K562 (cell line): ENCODE data around the gene KMT2C. TPM values are rescaled to one million over a fixed set of nuclear protein-coding genes. Genes with fewer than 3 reads are reported as not detected.

Experiments used
- CAMTA2 ChIP-seq: fragments of 250-450 bp; sonication (Bioruptor Pico); conservative IDR thresholded peaks from 2 replicates; pipeline ENCODE4 v1.5.1; 2022
- CHD2 ChIP-seq: IDR thresholded peaks from 2 replicates; pipeline ENCODE4 v1.6.1; 2011; ENCODE audit warnings: low read depth, low read length
- CREBBP ChIP-seq: IDR thresholded peaks from one replicate; pipeline ENCODE4 v1.6.1; 2012; ENCODE audit warnings: low read depth, mild to moderate bottlenecking, control low read depth, inconsistent platforms, low read length
- HNRNPLL ChIP-seq: fragments of 200-400 bp; formaldehyde crosslinking; IDR thresholded peaks from 2 replicates; pipeline ENCODE4 v1.6.1; 2017; ENCODE audit warnings: low read length, low read depth, mild to moderate bottlenecking; ENCODE audit not compliant: poor library complexity, severe bottlenecking
- HOMEZ ChIP-seq: fragments of 250-450 bp; sonication (Bioruptor Pico); IDR thresholded peaks from 2 replicates; pipeline ENCODE4 v1.4.0; 2020; ENCODE audit warnings: mild to moderate bottlenecking, moderate library complexity
- KLF10 ChIP-seq: fragments of 250-450 bp; sonication (Bioruptor Pico); IDR thresholded peaks from 2 replicates; pipeline ENCODE4 v1.6.1; 2021; ENCODE audit warnings: matching md5 sums
- MBD2 ChIP-seq: sonication (generic); IDR thresholded peaks from 2 replicates; pipeline ENCODE4 v1.6.1; 2016; ENCODE audit warnings: low read depth, borderline replicate concordance
- MEF2D ChIP-seq: conservative IDR thresholded peaks from 2 replicates; pipeline ENCODE4 v1.6.1; 2016; ENCODE audit warnings: low read depth, missing genetic modification characterization, missing compliant biosample characterization
- POLR3A ChIP-seq: IDR thresholded peaks from 2 replicates; pipeline ENCODE4 v1.6.1; 2011; ENCODE audit warnings: borderline replicate concordance, mild to moderate bottlenecking, moderate library complexity; ENCODE audit not compliant: insufficient read length, insufficient read depth; ENCODE audit errors: extremely low read depth
- PRMT5 ChIP-seq: sonication (generic); formaldehyde crosslinking; IDR thresholded peaks from 2 replicates; pipeline ENCODE4 v1.5.0; 2020; ENCODE audit warnings: missing genetic modification reagents
- RAD21 ChIP-seq, 2 experiments: fragments of 250-450 bp in 1 of 2; fragments of 450-650 bp in 1 of 2; sonication (Bioruptor Pico) in 1 of 2; formaldehyde crosslinking in 1 of 2; IDR thresholded peaks in 1 of 2; conservative IDR thresholded peaks in 1 of 2; 2 replicates each; pipeline versions ENCODE4 v1.4.0 to v1.8.0; 2020 to 2022; ENCODE audit warnings: mild to moderate bottlenecking in 2 of 2, moderate library complexity in 1 of 2
- SRSF3 ChIP-seq: fragments of 200-400 bp; formaldehyde crosslinking; IDR thresholded peaks from 2 replicates; pipeline ENCODE4 v1.6.1; 2016; ENCODE audit warnings: mild to moderate bottlenecking, low read length, moderate library complexity; ENCODE audit not compliant: insufficient read depth
- STAT5A ChIP-seq: IDR thresholded peaks from 2 replicates; pipeline ENCODE4 v1.6.1; 2012; ENCODE audit warnings: low read length, inconsistent platforms, borderline replicate concordance
- TBL1XR1 ChIP-seq, 2 experiments: IDR thresholded peaks; 2 replicates each; pipeline ENCODE4 v1.6.1; 2012; ENCODE audit warnings: improper control_type of control experiment in 2 of 2, low read length in 2 of 2, mild to moderate bottlenecking in 1 of 2
- UBTF ChIP-seq, 2 experiments: IDR thresholded peaks; 2 replicates each; pipeline ENCODE4 v1.6.1; 2012; ENCODE audit warnings: improper control_type of control experiment in 2 of 2, low read depth in 2 of 2, low read length in 2 of 2, borderline replicate concordance in 1 of 2
- ZBTB2 ChIP-seq: fragments of 450-650 bp; IDR thresholded peaks from 2 replicates; pipeline ENCODE4 v1.6.1; 2016; ENCODE audit warnings: antibody characterized with exemption
- ZNF121 ChIP-seq: sonication (generic); formaldehyde crosslinking; conservative IDR thresholded peaks from 2 replicates; pipeline ENCODE4 v1.8.0; 2022; ENCODE audit warnings: missing genetic modification reagents
- ZNF695 ChIP-seq: fragments of 450-650 bp; formaldehyde crosslinking; IDR thresholded peaks from 2 replicates; pipeline ENCODE4 v1.4.0; 2020; ENCODE audit warnings: mild to moderate bottlenecking, moderate library complexity
- polyA plus RNA-seq, 8 experiments: library from polyadenylated mRNA; depleted of rRNA in 4 of 8; stranded (reverse) in 5 of 8; unstranded in 3 of 8; fragments of >200 nt; fragmentation: Nextera tagmentation in 2 of 8; fragmentation: Illumina TruSeq in 1 of 8; extraction: Ambion mirVana in 2 of 8; extraction: Trizol in 1 of 8; gene quantifications; 2 replicates each; pipeline versions ENCODE4 v1.2.1 to v1.2.3, GENCODE V29; 2011 to 2014; ENCODE audit warnings: inconsistent platforms in 1 of 8, missing spikeins in 1 of 8
- total RNA-seq, 7 experiments: library from RNA; depleted of rRNA in 6 of 7; stranded (reverse); fragments of >200 nt in 6 of 7; fragmentation: Illumina TruSeq in 2 of 7; extraction: Trizol in 2 of 7; gene quantifications; 2 replicates each; pipeline versions ENCODE4 v1.2.1 to v1.2.3, GENCODE V29; 2011 to 2021; ENCODE audit warnings: low replicate concordance in 1 of 7
- TF ChIP-seq, protein P1 (sequence below): fragments of 450-650 bp; IDR thresholded peaks from 2 replicates; pipeline ENCODE4 v1.7.0; 2016; ENCODE audit warnings: borderline replicate concordance
- TF ChIP-seq, protein P2 (sequence below): fragments of 250-450 bp; sonication (Bioruptor Pico); IDR thresholded peaks from 2 replicates; pipeline ENCODE4 v1.5.0; 2021

KMT2C gene
- total and polyA plus RNA-seq, 9 of the 15 experiments (the other 6 are each of a cell fraction or from before 2014, with no cell fraction given), result 4.9 to 67.8 (median 27.1) TPM

- TF ChIP-seq, protein P1, sequence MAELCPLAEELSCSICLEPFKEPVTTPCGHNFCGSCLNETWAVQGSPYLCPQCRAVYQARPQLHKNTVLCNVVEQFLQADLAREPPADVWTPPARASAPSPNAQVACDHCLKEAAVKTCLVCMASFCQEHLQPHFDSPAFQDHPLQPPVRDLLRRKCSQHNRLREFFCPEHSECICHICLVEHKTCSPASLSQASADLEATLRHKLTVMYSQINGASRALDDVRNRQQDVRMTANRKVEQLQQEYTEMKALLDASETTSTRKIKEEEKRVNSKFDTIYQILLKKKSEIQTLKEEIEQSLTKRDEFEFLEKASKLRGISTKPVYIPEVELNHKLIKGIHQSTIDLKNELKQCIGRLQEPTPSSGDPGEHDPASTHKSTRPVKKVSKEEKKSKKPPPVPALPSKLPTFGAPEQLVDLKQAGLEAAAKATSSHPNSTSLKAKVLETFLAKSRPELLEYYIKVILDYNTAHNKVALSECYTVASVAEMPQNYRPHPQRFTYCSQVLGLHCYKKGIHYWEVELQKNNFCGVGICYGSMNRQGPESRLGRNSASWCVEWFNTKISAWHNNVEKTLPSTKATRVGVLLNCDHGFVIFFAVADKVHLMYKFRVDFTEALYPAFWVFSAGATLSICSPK, result no peak
- TF ChIP-seq RAD21 (CRISPR knock-in tag; conservative IDR thresholded peaks at IDR 0.05 in 1 of 2, IDR thresholded peaks at IDR 0.05 in 1 of 2), result peak in 1 of 2 experiments; percentile 6; a peak in 1 of 4 replicates
- TF ChIP-seq HOMEZ (CRISPR knock-in tag), result no peak
- TF ChIP-seq MBD2, result no peak
- TF ChIP-seq SRSF3, result no peak
- TF ChIP-seq, protein P2, sequence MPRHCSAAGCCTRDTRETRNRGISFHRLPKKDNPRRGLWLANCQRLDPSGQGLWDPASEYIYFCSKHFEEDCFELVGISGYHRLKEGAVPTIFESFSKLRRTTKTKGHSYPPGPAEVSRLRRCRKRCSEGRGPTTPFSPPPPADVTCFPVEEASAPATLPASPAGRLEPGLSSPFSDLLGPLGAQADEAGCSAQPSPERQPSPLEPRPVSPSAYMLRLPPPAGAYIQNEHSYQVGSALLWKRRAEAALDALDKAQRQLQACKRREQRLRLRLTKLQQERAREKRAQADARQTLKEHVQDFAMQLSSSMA (CRISPR knock-in tag), result no peak
- no peak for TF ChIP-seq HNRNPLL
- no peak for TF ChIP-seq UBTF (IDR thresholded peaks at IDR 0.05; ENCODE audit: borderline replicate concordance in 1 of 2, low read depth in 2 of 2, low read length in 2 of 2)
- no peak for TF ChIP-seq PRMT5 (CRISPR knock-in tag)
- TF ChIP-seq CREBBP, result no peak
- no peak for TF ChIP-seq CAMTA2 (CRISPR knock-in tag)
- TF ChIP-seq KLF10 (CRISPR knock-in tag), result no peak
- no peak for TF ChIP-seq ZNF695 (CRISPR knock-in tag)
- no peak for TF ChIP-seq STAT5A
- TF ChIP-seq ZNF121, result no peak
- no peak for TF ChIP-seq TBL1XR1 (IDR thresholded peaks at IDR 0.05; ENCODE audit: low read length in 2 of 2)
- TF ChIP-seq MEF2D (tag), result no peak
- no peak for TF ChIP-seq CHD2
- no peak for TF ChIP-seq ZBTB2
- no peak for TF ChIP-seq POLR3A
Measured at GRCh38 chr7:152459724-152460251, 24.0 kb upstream of the KMT2C start (continued).
